Measurements from ENCODE around the gene JARID2.

JARID2 gene

GRCh38 chr6:15439410-15440025 lies 193.6 kb downstream of the JARID2 start:
- DNase-seq (ENCODE audit: low read depth in 2 of 2) = no peak

DNA sequence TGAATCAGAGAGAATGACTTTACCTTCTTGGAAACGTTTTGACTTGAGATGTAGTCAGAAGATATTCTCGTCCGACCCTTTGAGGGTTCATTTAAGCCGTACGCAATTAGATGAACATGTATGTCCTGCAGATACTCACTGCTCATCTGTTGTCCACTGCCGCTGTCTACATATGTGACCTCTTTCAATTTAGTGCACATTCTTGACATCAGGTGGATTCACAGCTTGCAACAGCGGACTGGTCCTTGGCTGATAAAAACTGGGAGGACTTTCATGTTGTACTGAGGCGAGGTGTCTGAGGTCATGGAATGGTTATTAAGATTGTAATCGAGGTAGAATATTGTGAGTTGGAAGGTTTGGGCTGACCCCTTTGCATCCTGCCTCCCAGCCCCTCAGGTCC lies 194.2 kb downstream of the JARID2 start:
- no peak for DNase-seq (ENCODE audit: low read depth in 2 of 2)

GRCh38 chr6:15441215-15441868 lies 195.5 kb downstream of the JARID2 start:
- DNase-seq (ENCODE audit: low read depth in 2 of 2) = no peak

- DNase-seq (ENCODE audit: low read depth in 2 of 2) = no peak
These were observed 196.1 kb downstream of the JARID2 start for GRCh38 chr6:15441981-15442380.

DNA sequence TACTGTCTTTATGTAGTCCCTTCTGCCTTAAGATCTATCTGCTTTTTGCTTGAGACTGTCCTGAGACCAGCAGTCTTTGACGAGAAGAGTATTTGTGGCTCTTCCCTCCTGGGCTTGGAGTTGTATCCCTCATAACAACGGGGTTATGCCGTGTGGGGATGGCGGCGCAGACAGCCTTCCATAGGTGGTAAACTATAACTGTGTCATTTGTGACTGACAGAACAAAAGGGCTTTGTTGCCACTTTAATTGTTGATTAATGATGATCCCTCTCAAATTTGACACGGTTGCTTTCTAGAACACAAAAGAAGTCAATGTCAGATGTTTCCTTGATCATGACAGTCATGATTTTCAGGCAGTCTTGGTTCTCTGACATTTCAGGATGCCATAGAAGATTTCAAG lies 196.6 kb downstream of the JARID2 start:
- DNase-seq (ENCODE audit: low read depth in 2 of 2) = no peak

DNA sequence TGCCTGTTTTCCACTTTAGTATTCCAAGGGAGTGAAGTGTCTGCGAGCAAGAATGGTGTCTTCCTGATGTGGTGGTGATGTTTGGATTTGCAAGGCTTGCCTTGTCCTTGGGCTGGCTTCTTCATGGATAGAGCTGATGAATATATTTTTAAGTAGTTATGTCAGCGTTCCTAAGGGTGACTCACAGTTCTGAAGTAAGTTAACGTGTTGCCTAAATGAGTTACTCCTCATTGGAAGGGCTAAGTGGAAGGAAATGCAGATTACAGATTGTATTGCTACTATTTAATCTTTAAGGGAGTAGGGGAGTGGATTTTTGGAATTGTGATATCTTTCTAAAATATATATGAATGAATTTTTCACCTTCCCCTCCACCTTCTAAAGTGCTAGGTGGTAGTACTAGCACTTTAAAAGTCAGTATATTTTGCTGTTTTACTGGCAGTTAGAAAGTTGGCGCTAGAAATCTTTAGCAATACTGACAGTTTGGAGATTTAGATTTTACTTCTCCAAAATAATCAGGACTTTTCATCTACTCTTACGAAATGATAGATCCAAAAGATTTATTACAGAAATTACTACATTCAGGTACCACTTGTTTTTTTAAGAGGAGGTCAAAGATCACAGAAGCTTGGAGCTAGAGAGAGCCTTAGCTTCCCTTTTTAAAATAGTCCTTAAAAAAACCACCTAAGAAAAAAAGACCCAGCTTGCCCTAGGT lies 197.4 kb downstream of the JARID2 start:
- no peak for DNase-seq (ENCODE audit: low read depth in 2 of 2)

DNA sequence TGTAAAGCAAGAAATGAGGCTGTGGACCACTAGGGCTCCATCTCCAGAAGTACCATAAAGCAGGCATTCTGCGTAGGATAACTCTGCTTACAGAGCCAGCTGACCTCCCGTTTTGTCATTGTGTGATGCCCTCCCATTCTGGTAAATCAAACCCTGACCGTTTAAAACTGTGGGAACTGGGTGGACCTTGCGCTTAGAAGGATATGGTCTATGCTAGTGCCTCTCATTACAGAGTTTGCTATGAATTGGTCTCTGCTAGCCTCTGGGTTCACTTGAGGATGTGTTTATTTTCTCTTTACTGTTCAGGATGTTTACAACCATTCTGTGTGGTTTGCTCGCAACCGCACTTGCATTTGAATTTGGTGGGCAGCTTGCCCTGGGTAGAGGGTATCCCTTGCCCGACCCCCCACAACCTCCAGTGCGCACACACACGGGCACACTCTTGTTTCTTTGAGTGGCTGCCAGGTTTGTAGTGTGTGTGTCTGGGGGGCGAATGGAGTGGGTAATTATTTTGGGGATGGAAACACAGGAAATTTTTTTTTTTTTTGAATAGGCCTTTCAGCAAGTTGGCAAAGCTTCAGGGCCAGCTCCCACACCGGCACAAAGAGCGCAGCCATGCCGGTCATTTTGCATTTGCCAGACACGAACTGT lies 198.3 kb downstream of the JARID2 start:
- no peak for DNase-seq (ENCODE audit: low read depth in 2 of 2)

DNA sequence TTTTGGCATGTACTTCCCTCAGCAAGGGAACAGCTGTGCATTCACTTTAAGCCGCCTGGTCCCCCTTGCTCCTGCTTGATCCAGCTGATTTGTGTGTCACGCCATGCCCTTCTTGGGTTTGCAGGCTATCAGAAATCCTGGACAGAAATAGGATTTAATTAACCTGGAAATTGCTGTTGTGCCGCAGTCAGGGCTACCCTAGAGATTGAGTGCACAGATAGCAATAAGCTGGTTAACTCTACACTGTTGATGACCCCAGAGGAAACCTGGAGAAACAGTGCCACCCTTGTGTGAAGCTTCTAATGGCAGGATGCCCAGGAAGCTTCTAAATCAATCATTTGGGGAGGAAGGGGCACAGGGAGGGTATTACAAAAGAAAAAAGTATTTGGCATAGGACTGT lies 199.0 kb downstream of the JARID2 start:
- DNase-seq (ENCODE audit: low read depth in 2 of 2) = no peak

GRCh38 chr6:15447546-15448267 lies 201.8 kb downstream of the JARID2 start:
- DNase-seq (ENCODE audit: low read depth in 2 of 2) = no peak

DNA sequence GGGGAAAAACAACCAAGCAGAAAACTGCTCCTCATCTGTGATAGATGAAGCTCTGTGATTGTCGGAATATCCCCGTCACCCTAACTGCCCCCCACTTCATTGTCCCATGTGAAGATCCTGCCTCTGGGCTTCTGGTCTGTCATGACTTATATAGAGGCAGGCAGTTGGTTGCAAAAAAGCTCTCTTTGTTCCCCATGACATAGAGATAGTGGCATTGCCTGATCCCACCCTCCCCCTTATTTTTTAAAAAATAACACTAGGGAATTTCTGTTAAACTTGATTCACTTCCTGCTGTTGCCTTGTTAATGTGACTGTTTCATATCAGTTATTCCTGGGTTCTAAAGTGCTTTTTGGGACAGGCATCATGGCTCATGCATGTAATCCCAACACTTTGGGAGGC lies 203.1 kb downstream of the JARID2 start:
- no peak for DNase-seq (ENCODE audit: low read depth in 2 of 2)

DNA sequence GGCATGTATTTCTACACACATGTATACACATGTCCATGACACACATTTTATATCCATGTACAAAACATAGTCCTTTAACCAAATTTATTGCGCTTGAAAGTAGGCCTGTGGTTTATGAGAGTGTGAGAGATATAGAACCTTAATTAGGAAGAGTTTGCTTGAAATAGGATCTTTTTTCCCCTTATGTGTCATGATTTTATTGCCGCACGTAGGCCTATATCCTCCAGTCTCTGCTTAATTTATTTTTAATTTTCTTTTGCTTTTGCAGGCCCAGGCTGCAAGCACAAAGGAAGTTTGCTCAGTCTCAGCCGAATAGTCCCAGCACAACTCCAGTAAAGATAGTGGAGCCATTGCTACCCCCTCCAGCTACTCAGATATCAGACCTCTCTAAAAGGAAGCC lies 205.9 kb downstream of the JARID2 start:
- DNase-seq (ENCODE audit: low read depth in 2 of 2) = no peak

DNA sequence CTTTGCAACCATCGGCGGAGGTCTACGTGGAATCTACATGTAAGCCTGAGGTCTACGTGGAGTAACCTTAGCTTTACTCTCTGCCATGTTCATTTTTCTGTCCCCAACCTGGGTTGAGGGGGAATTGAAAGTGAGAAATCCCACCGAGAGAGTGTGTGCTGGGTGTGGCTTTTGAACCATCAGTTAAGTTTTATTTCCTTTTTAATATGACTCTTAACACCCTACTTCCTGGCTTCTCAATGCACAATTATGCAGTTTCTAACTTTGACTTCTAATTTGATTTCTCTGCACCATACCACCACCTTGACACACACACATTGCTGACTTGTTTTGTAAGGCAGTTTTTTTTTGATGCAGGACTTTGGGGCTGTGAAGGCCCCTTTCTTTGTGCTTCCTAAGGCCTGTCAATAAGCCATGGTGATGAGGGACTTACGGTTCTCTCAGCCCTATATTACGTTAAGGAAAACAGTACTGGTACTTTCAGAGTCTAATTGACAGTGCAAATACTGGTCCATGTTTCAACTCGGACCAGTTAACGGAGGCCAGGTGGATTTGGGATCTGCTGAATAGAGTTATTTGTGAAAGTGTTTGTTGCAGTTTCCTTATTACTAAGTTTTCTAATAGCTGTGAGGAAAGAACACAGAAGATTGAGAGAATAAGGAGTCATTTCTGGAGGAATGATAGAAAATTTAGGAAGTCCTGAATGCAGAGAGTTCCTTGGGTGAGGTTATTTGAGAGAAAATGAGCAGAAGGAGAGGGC lies 206.5 kb downstream of the JARID2 start:
- DNase-seq (ENCODE audit: low read depth in 2 of 2) = no peak

DNA sequence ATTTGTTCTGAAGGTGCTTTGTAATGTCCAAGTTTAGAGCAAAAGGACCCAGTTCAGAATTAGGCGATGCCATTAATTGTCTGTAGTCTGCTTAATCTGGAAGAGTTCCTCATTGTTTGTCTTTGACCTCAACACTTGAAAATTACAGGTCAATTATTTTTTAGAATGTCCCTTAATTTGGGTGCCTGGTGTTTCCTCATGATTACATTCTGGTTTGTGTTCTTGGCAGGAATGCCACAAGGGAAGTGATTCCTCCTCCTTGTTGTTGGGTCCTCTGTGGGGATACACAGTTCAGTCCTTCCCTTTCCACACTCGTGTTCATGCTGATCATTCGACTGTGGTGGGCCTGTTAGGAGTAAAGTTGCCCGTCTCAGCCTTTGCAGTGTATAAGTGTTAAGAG lies 207.3 kb downstream of the JARID2 start:
- no peak for DNase-seq (ENCODE audit: low read depth in 2 of 2)

DNA sequence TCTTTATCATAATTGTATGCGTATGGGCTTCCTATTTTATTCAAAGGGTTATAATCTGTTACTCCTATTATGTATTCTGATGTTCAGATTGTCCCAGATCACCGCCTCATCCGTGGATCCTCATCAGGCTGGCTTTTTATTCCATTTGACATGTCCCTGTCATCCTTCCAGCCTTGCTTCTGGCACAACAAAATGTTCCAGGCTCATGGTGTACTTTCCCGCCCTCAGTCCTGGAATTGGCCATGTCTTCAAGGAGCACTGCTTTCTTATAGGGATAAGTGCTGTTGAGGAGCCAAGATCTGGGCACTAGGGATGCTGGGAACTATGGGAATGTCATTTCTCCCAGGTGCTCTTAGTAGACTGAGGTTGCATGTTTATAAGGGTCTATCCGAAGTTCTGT lies 207.8 kb downstream of the JARID2 start:
- DNase-seq (ENCODE audit: low read depth in 2 of 2) = no peak

- DNase-seq (ENCODE audit: low read depth in 2 of 2) = no peak
These were observed 210.6 kb downstream of the JARID2 start for GRCh38 chr6:15456422-15456821.

GRCh38 chr6:15457121-15457650 lies 211.3 kb downstream of the JARID2 start:
- no peak for DNase-seq (ENCODE audit: low read depth in 2 of 2)

DNA sequence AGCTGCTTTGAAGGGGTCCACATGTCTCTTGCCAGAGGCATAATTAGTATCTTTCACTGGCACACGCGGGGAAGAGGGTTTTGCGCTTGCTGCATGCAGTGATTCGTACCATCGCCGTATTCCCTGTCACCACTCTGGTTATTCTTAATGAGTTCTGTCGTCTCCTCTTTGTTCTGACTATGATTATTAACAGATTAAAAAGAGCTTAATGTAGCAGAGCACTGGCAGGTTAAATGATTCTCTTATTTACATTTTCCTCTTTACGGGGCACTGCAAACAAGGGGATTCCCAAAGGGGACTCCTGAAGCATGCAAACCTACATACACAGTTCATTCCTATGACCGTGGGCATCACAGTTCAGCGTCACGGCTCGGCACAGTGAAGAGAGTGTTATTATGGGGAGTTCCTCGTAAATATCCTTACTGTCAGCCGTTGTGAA lies 212.2 kb downstream of the JARID2 start:
- DNase-seq (ENCODE audit: low read depth in 2 of 2) = no peak

- DNase-seq (ENCODE audit: low read depth in 2 of 2) = no peak
These were observed 214.3 kb downstream of the JARID2 start for GRCh38 chr6:15460110-15460727.

DNA sequence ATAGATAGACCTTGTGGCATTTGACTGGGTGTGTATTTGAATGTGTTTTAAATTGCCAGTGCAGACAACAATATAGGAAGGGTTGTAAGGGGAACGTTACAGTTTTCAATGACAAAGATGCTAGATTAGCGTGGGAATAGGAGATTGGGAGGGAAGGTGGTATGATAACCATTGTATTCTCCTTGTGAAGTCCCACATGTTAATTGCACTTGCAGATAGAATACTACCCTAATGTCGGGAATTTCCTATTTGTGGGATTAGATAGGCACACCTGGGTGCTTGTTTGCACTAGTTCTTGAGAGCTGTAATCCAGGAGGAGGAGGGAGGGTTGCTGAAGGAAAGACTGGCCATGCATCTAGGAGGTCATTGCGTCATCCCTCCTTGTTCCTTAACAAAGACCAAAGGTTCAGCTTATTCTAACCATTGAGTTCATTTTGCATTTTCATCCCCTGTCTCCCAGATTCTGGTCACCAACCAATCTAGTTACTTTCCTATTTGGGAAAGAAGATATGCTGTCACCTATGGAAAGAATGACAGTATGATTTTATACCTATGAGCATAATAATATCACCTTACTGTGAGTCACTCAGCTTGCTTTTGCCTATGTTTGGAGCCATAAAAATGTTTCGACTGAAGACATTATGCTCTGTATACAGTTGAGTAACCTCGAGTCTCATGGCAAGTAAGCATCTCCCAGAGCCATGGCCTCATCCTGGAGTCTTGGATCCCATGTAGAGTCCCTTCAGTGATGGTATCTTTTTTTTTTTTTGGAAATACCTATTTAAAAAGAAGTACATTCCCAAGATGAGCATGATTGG lies 215.5 kb downstream of the JARID2 start:
- DNase-seq (ENCODE audit: low read depth in 2 of 2) = no peak

GRCh38 chr6:15462256-15462655 lies 216.4 kb downstream of the JARID2 start:
- no peak for DNase-seq (ENCODE audit: low read depth in 2 of 2)
